ENCODE measurements around the gene LY6G6D. TPM values are rescaled to one million over a fixed set of nuclear protein-coding genes. Genes with fewer than 3 reads are reported as not detected.

Gene LY6G6D
- total and polyA plus RNA-seq, 2 of the 13 experiments (the other 11 are each of a cell fraction or from before 2014, with no cell fraction given) = not detected

DNA sequence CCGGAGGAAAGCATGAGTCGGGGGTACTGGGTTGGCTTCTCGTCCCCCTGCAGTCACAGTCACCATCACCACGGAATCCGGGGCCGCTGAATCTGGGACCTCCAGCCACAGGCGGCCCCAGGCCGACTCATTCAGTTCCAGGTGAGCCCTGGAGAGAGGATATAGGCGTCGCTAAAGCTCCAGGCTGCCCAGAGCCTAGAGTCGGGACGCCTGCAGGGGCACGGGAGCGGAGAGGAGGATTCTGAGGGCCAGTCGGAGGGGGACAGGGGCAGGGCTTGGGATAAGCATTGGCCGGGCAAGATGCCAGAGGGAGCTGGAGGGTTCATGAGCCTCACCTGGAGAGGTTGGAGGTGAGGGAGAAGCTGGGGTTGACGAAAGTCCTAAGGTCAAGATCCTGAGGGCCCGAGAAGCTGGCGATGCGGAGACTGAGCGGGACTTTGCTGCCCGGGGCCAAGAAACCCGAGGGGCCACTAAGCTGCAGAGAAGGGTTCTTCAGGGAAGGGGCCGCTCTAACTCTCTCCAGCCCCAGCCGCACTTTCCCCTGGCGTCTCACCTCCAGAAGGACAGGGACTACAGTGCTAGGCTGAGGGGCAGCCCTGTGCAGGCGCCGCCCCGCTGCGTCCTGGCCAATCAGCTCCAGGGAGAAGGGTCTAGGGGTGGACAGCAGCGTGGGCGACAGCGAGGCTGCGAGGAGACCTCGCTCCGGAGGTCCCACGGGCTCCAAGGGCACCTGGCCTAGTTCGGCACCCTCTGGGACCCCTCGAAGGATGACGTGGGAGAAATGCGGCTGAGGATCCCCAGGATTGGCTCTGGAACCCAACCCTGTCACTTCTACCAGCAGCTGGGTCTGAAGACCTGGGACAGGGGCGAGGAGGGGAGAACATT is 51.0 kb downstream of the LY6G6D start (continued):
- TF ChIP-seq, protein P1, sequence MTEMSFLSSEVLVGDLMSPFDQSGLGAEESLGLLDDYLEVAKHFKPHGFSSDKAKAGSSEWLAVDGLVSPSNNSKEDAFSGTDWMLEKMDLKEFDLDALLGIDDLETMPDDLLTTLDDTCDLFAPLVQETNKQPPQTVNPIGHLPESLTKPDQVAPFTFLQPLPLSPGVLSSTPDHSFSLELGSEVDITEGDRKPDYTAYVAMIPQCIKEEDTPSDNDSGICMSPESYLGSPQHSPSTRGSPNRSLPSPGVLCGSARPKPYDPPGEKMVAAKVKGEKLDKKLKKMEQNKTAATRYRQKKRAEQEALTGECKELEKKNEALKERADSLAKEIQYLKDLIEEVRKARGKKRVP (CRISPR knock-in tag; IDR thresholded peaks at IDR 0.05) = peak in 1 of 2 experiments; percentile 18; a peak in 1 of 4 replicates
- TF ChIP-seq TAF1 (CRISPR knock-in tag; IDR thresholded peaks at IDR 0.05) (peak; percentile 69), ZNF274 (CRISPR knock-in tag; IDR thresholded peaks at IDR 0.05) (peak; percentile 88), POLR2G (IDR thresholded peaks at IDR 0.05; ENCODE audit: low read depth, low read length) (peak; percentile 86), FOSL2 (CRISPR knock-in tag; IDR thresholded peaks at IDR 0.05) (0 out of 2 replicates have a peak, but pooled peaks have one; percentile 16), SNAI1 (CRISPR knock-in tag; IDR thresholded peaks at IDR 0.05; ENCODE audit: borderline replicate concordance) (peak; percentile 32; the same call in 1 of the 2 replicates), ZNF605 (CRISPR knock-in tag; IDR thresholded peaks at IDR 0.05) (peak; percentile 84), RXRB (CRISPR knock-in tag; IDR thresholded peaks at IDR 0.05; ENCODE audit: borderline replicate concordance) (0 out of 2 replicates have a peak, but pooled peaks have one; percentile 31), SMAD9 (CRISPR knock-in tag; IDR thresholded peaks at IDR 0.05) (peak; percentile 69; the same call in 1 of the 2 replicates), ZNF766 (CRISPR knock-in tag; IDR thresholded peaks at IDR 0.05; ENCODE audit: borderline replicate concordance) (peak; percentile 48; the same call in 1 of the 2 replicates), CHCHD3 (CRISPR knock-in tag; IDR thresholded peaks at IDR 0.05) (peak; percentile 55; the same call in 1 of the 2 replicates), ZNF660 (CRISPR knock-in tag; IDR thresholded peaks at IDR 0.05; ENCODE audit: borderline replicate concordance, low read depth) (0 out of 2 replicates have a peak, but pooled peaks have one; percentile 32)
- TF ChIP-seq, protein P2, sequence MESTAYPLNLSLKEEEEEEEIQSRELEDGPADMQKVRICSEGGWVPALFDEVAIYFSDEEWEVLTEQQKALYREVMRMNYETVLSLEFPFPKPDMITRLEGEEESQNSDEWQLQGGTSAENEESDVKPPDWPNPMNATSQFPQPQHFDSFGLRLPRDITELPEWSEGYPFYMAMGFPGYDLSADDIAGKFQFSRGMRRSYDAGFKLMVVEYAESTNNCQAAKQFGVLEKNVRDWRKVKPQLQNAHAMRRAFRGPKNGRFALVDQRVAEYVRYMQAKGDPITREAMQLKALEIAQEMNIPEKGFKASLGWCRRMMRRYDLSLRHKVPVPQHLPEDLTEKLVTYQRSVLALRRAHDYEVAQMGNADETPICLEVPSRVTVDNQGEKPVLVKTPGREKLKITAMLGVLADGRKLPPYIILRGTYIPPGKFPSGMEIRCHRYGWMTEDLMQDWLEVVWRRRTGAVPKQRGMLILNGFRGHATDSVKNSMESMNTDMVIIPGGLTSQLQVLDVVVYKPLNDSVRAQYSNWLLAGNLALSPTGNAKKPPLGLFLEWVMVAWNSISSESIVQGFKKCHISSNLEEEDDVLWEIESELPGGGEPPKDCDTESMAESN (CRISPR knock-in tag; conservative IDR thresholded peaks at IDR 0.05) = 0 out of 2 replicates have a peak, but pooled peaks have one; percentile 82
- TF ChIP-seq, protein P3, sequence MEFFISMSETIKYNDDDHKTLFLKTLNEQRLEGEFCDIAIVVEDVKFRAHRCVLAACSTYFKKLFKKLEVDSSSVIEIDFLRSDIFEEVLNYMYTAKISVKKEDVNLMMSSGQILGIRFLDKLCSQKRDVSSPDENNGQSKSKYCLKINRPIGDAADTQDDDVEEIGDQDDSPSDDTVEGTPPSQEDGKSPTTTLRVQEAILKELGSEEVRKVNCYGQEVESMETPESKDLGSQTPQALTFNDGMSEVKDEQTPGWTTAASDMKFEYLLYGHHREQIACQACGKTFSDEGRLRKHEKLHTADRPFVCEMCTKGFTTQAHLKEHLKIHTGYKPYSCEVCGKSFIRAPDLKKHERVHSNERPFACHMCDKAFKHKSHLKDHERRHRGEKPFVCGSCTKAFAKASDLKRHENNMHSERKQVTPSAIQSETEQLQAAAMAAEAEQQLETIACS (CRISPR knock-in tag; IDR thresholded peaks at IDR 0.05) = no peak
- TF ChIP-seq, protein P4, sequence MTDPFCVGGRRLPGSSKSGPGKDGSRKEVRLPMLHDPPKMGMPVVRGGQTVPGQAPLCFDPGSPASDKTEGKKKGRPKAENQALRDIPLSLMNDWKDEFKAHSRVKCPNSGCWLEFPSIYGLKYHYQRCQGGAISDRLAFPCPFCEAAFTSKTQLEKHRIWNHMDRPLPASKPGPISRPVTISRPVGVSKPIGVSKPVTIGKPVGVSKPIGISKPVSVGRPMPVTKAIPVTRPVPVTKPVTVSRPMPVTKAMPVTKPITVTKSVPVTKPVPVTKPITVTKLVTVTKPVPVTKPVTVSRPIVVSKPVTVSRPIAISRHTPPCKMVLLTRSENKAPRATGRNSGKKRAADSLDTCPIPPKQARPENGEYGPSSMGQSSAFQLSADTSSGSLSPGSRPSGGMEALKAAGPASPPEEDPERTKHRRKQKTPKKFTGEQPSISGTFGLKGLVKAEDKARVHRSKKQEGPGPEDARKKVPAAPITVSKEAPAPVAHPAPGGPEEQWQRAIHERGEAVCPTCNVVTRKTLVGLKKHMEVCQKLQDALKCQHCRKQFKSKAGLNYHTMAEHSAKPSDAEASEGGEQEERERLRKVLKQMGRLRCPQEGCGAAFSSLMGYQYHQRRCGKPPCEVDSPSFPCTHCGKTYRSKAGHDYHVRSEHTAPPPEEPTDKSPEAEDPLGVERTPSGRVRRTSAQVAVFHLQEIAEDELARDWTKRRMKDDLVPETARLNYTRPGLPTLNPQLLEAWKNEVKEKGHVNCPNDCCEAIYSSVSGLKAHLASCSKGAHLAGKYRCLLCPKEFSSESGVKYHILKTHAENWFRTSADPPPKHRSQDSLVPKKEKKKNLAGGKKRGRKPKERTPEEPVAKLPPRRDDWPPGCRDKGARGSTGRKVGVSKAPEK (CRISPR knock-in tag; IDR thresholded peaks at IDR 0.05; ENCODE audit: borderline replicate concordance) = no peak; the same call in 1 of the 2 replicates
- TF ChIP-seq, protein P5, sequence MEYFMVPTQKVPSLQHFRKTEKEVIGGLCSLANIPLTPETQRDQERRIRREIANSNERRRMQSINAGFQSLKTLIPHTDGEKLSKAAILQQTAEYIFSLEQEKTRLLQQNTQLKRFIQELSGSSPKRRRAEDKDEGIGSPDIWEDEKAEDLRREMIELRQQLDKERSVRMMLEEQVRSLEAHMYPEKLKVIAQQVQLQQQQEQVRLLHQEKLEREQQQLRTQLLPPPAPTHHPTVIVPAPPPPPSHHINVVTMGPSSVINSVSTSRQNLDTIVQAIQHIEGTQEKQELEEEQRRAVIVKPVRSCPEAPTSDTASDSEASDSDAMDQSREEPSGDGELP (IDR thresholded peaks at IDR 0.05; ENCODE audit: borderline replicate concordance, low read depth) = 0 out of 2 replicates have a peak, but pooled peaks have one; percentile 45
- TF ChIP-seq, protein P6, sequence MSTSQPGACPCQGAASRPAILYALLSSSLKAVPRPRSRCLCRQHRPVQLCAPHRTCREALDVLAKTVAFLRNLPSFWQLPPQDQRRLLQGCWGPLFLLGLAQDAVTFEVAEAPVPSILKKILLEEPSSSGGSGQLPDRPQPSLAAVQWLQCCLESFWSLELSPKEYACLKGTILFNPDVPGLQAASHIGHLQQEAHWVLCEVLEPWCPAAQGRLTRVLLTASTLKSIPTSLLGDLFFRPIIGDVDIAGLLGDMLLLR (CRISPR knock-in tag; IDR thresholded peaks at IDR 0.05) = peak; percentile 78; the same call in 1 of the 2 replicates

Measured in HepG2 (cell line).